HG03135 (cell line): ENCODE measurements around the gene FAM168A.
"Not testable (repeated sequence)": the region's sequence is repeated elsewhere in the genome, so short reads cannot be mapped to it uniquely, and the experiment has no call there.

ENCODE experiments used
- ATAC-seq: cut with Tn5 transposase; IDR thresholded peaks from one replicate; pipeline ENCODE4 v1.9.1; 2021; ENCODE audit warnings: mild to moderate bottlenecking, moderate library complexity; ENCODE audit not compliant: unreplicated experiment

The FAM168A gene

DNA sequence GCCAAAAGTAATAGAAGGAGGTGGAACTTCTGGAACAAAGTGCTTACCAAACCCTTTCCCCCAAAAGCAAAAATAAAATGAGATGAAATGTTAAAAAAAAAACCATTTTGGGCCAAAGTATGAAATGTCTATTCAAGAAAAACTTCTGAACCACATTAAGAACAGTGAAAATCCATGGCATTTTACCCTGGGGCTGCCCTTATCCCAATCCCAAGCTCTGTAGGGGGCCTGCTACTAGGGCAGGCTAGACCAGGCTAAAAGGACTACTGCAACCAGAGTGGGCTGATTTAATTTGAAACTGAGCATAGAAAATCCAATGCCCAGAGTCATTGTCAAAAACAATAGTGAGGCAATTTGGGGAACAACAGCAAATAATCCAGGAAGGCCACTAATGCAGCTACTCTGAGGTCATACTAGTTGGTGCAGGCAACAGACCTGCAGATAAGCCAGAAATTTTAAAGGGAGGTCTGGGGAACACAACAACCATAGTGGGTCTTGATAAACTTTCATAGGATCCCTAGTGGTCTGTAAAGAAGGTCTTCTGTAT, 122.3 kb downstream of the FAM168A start:
- no peak for ATAC-seq

GRCh38 chr11:73473252-73473651, 124.7 kb downstream of the FAM168A start:
- ATAC-seq: no peak

- ATAC-seq: not testable (repeated sequence)
Measured at GRCh38 chr11:73470036-73470612, 127.8 kb downstream of the FAM168A start.

DNA sequence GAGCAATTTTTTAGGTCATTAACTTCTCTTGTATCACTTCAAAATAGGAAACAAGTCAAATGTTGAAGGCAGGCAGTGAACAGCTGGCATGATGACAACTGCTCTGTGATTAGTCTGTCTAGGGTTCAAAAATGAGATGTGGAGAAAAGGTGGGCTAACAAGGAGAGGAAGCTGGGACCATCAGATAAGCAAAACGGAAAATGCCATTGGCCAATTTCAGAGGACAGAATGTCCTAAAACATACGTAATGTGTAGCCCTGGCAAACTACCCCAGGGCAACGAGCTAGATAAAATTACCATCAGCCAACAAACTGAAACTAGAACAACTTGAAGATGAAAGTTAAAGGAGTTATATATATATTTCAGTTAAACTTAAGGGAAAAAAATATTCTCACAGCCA, 128.5 kb downstream of the FAM168A start:
- ATAC-seq: no peak

DNA sequence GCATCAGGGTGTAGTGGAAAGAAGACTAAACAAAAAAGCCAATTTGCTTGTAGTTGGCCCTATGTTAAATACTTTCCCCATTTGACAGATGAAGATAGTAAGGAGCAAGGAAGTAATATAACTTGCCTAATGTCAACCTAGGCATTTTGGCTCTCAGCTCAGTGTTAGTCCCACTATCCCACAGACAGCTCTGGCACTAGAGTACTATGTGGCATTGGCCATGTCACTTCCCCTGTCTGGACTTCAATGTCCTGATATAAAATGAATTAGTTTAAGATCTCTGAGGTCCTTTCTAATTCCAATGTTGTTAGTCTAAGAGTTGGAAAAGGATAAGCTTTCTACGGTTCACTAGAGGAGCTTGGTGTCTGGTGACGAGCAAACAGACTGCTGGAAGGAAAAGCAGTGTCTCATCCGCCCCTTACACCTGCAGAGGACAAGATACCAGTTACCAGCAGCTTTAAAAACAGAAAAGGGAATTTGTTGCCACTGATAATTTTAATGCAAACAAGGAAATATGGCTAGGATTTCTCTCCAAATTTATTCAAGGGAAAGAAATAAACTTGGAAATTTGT, 129.2 kb downstream of the FAM168A start:
- no peak for ATAC-seq

GRCh38 chr11:73467505-73467904, 130.4 kb downstream of the FAM168A start:
- no peak for ATAC-seq

DNA sequence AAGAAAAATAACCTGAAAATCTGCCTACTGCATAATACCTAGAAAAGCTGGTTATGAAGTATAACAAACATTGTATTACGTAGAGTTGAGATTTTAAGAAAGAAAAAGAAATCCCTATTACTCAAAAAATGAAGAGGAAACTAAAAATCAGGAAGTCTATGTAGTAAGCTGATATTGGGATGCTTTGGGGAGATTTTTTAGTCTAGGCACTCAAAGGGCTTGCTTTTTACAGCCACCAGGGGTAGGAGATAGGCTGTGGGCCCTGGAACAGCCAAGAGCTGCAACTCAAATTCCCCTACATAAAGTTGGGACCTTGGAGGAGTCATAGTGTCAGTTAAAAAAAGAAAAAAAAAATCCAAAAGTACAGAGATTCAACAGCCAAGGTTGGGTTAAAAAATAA, 131.3 kb downstream of the FAM168A start:
- ATAC-seq: no peak

GRCh38 chr11:73465871-73466270, 132.0 kb downstream of the FAM168A start:
- ATAC-seq: no peak

DNA sequence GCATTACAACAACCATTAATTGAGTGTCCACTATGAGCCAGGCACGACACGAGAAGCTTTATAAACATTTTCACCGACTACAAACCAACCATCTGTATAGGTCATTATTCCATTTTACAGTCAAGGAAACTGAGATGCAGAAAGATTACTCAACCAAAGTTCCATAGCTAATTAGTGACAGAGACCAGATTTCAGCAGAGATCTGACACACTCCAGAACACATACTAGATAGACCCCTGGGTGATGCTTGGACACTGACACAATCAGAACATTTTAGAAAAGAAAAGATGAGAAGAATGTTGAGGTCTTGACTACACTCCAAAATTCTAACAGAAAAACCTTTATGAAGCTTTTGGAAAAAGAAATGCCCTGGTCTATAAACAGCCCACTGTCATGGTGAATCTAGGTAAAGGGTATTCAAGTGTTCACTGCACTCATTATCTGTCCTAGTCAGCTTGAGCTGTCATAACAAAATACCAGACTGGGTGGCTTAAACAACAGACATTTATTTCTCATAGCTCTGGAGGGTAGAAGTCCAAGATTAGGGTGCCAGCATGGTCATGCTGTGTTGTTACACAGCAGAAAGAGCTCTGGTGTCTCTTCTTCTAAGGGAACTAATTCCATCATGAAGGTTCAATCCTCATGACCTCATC, 132.8 kb downstream of the FAM168A start:
- ATAC-seq: no peak

DNA sequence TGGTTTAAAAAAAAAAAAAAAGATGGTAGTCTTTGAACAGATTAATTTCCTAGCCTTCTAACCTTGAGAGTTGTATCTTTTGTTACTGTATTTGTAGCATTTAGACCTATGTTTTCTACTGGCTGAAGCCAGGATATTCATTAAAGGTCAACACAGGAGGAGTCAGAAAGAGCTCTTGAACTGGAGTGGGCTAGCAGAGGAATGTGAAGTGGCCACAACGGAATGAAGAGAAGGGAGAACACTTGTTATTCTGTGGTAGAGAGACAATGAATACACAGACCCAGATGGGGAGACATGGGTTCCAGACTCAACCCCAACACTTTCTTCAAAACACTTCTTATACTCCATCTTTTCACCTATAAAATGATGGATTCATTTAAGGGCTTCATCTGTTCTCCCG, 133.6 kb downstream of the FAM168A start:
- no peak for ATAC-seq

- no peak for ATAC-seq
Measured at GRCh38 chr11:73463359-73463758, 134.6 kb downstream of the FAM168A start.

DNA sequence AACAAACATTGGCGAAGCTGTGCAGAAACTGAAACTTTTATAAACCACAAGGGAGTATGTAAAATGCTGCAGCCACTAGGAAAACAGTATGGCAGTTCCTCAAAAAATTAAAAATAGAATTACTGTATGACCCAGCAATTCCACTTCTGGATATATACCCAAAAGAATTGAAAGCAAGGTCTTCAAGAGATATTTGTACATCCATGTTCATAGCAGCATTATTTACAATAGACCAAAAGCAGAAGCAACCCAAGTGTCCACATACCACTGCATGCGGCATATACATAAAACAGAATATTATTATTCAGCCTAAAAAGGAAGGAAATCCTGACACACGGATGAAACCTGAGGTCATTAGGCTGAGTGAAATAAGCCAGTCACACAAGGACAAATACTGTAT, 135.9 kb downstream of the FAM168A start:
- no peak for ATAC-seq

GRCh38 chr11:73461335-73461840, 136.5 kb downstream of the FAM168A start:
- no peak for ATAC-seq

DNA sequence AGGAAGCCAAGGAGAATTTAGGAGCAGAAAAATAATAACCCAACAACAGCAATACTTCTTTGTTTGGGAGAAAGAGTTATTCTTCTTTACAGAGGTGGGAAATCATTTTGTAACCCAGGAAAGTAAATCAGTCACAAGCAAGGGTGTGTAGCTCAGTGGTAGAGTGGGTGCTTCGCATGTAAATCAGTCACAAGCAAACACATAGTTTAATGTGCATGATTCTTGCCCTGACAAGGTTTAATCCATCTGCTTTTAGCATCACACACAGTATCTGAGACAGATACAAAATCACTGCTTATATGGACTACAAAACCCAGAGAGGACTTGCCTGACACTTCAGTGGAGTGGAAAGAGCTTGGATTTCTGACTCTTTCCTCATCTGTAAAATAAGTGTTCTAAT, 139.7 kb downstream of the FAM168A start:
- ATAC-seq: no peak

- ATAC-seq: no peak
Measured at GRCh38 chr11:73454987-73455386, 142.9 kb downstream of the FAM168A start.

DNA sequence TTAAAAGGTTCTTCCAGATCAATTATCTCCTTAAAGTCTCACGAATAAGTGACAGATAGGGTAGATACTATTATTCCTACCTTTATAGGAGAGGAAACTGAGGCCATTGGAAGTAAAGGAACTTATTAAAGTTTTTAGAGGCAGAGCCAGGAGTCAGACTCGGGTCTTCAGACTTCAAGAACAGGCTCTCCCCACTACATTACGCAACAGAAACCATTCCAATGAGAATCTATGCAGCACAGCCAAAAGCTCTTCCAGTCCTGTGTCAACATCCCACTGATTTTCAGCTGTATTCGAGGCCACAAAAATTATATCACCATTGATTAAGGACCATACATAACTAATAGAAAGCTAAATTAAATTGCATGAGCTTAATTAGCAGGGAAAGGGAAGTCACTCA, 144.3 kb downstream of the FAM168A start:
- no peak for ATAC-seq

DNA sequence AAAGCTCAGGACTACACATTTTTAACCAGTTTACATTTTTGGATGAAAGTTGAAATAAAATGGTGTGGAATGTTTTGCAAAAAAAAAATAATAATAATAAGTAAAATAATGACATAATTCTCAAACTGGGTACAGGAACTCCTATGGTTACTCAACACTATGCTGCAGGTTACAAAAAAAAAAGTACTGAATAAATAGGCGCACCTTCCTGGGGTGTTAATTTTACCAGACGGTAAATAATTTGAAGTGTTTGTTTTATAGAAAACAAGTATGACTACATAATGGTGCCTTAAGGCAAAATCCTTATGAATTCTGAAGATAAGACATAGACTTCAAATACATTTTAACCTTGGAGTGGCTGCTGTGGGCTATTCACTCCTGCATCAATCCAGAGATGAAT, 145.2 kb downstream of the FAM168A start:
- ATAC-seq: no peak

- ATAC-seq: no peak
Measured at GRCh38 chr11:73451896-73452295, 146.0 kb downstream of the FAM168A start.

GRCh38 chr11:73446766-73447165, 151.1 kb downstream of the FAM168A start:
- no peak for ATAC-seq

DNA sequence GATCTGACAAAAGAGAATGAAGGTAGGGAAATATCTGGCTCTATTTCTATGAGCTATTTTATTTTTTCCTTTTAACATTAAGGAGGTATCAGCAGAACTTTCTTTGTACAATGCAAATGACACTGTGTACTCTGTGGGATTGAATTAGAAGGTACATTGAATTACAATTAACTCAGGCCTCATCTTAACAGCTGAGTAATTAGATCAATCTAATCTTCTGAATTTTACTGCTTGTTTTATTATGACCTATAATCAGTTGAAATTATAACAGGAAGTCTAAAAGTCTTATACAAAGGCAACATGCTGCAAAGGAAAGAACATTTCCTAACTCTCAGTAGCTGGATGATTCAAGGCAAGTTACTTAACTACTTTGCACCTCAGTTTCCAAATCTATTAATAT, 151.9 kb downstream of the FAM168A start:
- no peak for ATAC-seq

DNA sequence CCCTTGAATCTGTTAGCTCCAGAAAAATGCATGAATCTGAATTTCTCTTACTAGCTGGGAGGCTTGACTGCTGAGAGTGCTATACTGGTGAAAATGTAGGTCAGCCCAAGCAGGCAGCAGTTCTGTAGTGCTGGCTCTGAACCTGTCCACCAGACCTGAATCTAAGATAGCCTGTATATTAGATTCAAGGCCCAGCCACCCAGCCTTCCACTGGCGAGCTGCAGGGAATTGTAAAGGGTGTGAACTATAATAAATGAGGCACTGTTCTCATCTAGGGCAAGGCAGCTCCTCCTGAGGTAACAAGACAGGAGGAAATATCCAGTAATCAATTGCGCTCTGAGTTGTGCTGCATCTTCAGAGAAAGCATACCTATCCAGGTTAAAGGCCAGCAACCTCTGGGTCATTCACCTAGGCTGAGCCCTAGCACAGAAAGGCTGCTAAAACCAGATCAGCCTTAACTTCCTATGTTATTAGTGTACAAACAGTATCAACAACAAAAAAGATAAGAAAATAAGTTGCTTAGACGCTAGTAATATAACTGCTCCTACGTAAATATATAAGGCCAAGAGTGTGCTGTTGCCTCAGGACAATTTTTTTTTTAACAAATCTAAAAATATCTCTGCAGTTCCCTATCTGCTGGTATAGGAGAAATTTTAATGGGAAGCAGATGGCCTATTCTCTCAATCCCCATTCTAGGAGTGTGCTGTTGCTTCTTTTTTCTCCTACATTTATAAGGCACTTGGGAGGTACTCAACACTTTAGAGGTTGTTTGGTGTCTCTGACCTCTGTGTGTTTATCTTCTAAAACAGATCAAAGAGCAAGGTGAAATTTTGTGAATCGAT, 158.7 kb downstream of the FAM168A start:
- ATAC-seq: no peak
